ENCODE data around the gene ZNF831. TPM values are rescaled to one million over a fixed set of nuclear protein-coding genes. Genes with fewer than 3 reads are reported as not detected.

The ZNF831 gene
- total RNA-seq, 3 donors from 2014 or later (not counting 1 experiment from before 2014, with no cell fraction given): 24.8 to 42.0 (median 40.2) TPM

- Histone ChIP-seq H3K27me3 (ENCODE audit: control insufficient read depth, insufficient read depth, low read length) (no peaks in the 10 kb centered on the region), H3K9me3 (ENCODE audit: control insufficient read depth, insufficient read depth, low read length) (peaks cover 3% of the 10 kb centered on the region), H3K36me3 (ENCODE audit: control insufficient read depth, insufficient read depth, low read length) (no peaks in the 10 kb centered on the region), H3K4me3 (ENCODE audit: low read length) (no peak overlapping the region), H3K4me1 (ENCODE audit: control insufficient read depth, insufficient read depth, low read length) (peaks cover 77% of the 10 kb centered on the region), H3K27ac (ENCODE audit: low read length) (peak overlapping the region; percentile 15)
- 92% methylated on average over 8 of the region's 8 CpGs for WGBS (ENCODE audit: insufficient coverage)
- intact Hi-C loops (cut with micrococcal nuclease): no loop called here
- Mint-ChIP-seq H3K27me3 (ENCODE audit: low read depth in 2 of 2) (no peaks in the 10 kb centered on the region), H3K4me1 (peaks cover 66 to 75% of the 10 kb centered on the region in 2 donors), H3K27ac (peak overlapping the region; percentile 84 to 95), H3K9me3 (no peaks in the 10 kb centered on the region), H3K36me3 (no peaks in the 10 kb centered on the region), H3K4me3 (peak overlapping the region; percentile 47)
- TF ChIP-seq CTCF (IDR thresholded peaks at IDR 0.05): no peak
- no peak for ATAC-seq
- DNase-seq: peak in 1 of 2 donors; percentile 42
Measured at GRCh38 chr20:59146780-59147565, 16.6 kb upstream of the ZNF831 start.

GRCh38 chr20:59147586-59147985, 16.0 kb upstream of the ZNF831 start:
- H3K4me3 ChIP-seq (ENCODE audit: low read length): no peak overlapping the region
- DNase-seq: peak in 1 of 2 donors; percentile 17
- no peak for ATAC-seq
- no peak for TF ChIP-seq CTCF (IDR thresholded peaks at IDR 0.05)
- H3K27ac Mint-ChIP-seq: peak overlapping the region; percentile 84 to 95
- 95% methylated on average over 3 of the region's 3 CpGs for WGBS (ENCODE audit: insufficient coverage)
- H3K36me3 Mint-ChIP-seq: no peaks in the 10 kb centered on the region
- H3K9me3 Mint-ChIP-seq: no peaks in the 10 kb centered on the region
- peaks cover 0 to 2% of the 10 kb centered on the region in 2 donors for H3K27me3 Mint-ChIP-seq (ENCODE audit: low read depth in 2 of 2)
- no peaks in the 10 kb centered on the region for H3K36me3 ChIP-seq (ENCODE audit: control insufficient read depth, insufficient read depth, low read length)
- H3K9me3 ChIP-seq (ENCODE audit: control insufficient read depth, insufficient read depth, low read length): peaks cover 3% of the 10 kb centered on the region
- H3K4me1 Mint-ChIP-seq: peaks cover 72 to 81% of the 10 kb centered on the region in 2 donors
- intact Hi-C loops (cut with micrococcal nuclease): no loop called here
- H3K4me3 Mint-ChIP-seq: peak overlapping the region; percentile 13
- no peaks in the 10 kb centered on the region for H3K27me3 ChIP-seq (ENCODE audit: control insufficient read depth, insufficient read depth, low read length)
- peaks cover 83% of the 10 kb centered on the region for H3K4me1 ChIP-seq (ENCODE audit: control insufficient read depth, insufficient read depth, low read length)
- H3K27ac ChIP-seq (ENCODE audit: low read length): peak overlapping the region; percentile 15

- no peaks in the 10 kb centered on the region for H3K36me3 ChIP-seq (ENCODE audit: control insufficient read depth, insufficient read depth, low read length)
- peaks cover 92% of the 10 kb centered on the region for H3K4me1 ChIP-seq (ENCODE audit: control insufficient read depth, insufficient read depth, low read length)
- H3K27me3 Mint-ChIP-seq (ENCODE audit: low read depth in 2 of 2): peaks cover 0 to 2% of the 10 kb centered on the region in 2 donors
- no peaks in the 10 kb centered on the region for H3K27me3 ChIP-seq (ENCODE audit: control insufficient read depth, insufficient read depth, low read length)
- H3K4me3 ChIP-seq (ENCODE audit: low read length): no peak overlapping the region
- intact Hi-C loops (cut with micrococcal nuclease): no loop called here
- peak in 2 of 3 donors; percentile 15 to 24 for ATAC-seq
- no peak for TF ChIP-seq CTCF (IDR thresholded peaks at IDR 0.05)
- H3K36me3 Mint-ChIP-seq: no peaks in the 10 kb centered on the region
- 35% methylated on average over 8 of the region's 9 CpGs for WGBS (ENCODE audit: insufficient coverage)
- peak in 1 of 2 donors; percentile 79 for DNase-seq
- no peaks in the 10 kb centered on the region for H3K9me3 Mint-ChIP-seq
- H3K27ac ChIP-seq (ENCODE audit: low read length): peak overlapping the region; percentile 97
- H3K27ac Mint-ChIP-seq: peak overlapping the region; percentile 92 to 95
- H3K4me1 Mint-ChIP-seq: peaks cover 75 to 85% of the 10 kb centered on the region in 2 donors
- peaks cover 3% of the 10 kb centered on the region for H3K9me3 ChIP-seq (ENCODE audit: control insufficient read depth, insufficient read depth, low read length)
- H3K4me3 Mint-ChIP-seq: peak overlapping the region; percentile 50
Measured at GRCh38 chr20:59148701-59149493, 14.7 kb upstream of the ZNF831 start.

Measured in natural killer cell (primary cell).